Ascending aorta (tissue), 2 donors: ENCODE measurements around the gene GNPTG. TPM values are rescaled to one million over a fixed set of nuclear protein-coding genes. Genes with fewer than 3 reads are reported as not detected.

ENCODE experiments used
- DNase-seq, 2 donors: peaks; one replicate each; pipeline ENCODE4 v3.0.0-alpha.2; 2019; ENCODE audit warnings: low spot score in 2 of 2
- H3K27ac ChIP-seq, 2 donors: fragments of 200-600 bp; sonication (generic); one replicate each; pipeline ENCODE4 v1.5.1; 2016 to 2017; ENCODE audit warnings: mild to moderate bottlenecking in 1 of 2
- H3K27me3 ChIP-seq: fragments of 200-600 bp; sonication (generic); one replicate; pipeline ENCODE4 v1.5.1; 2017
- H3K36me3 ChIP-seq, 2 donors: fragments of 200-600 bp; sonication (generic); one replicate each; pipeline ENCODE4 v1.5.1; 2016
- H3K4me1 ChIP-seq, 2 donors: fragments of 200-600 bp; sonication (generic); one replicate each; pipeline ENCODE4 v1.5.1; 2016 to 2017; ENCODE audit warnings: mild to moderate bottlenecking in 1 of 2
- H3K4me3 ChIP-seq, 2 donors: fragments of 200-600 bp; sonication (generic); one replicate each; pipeline ENCODE4 v1.5.1; 2016 to 2017; ENCODE audit warnings: mild to moderate bottlenecking in 1 of 2
- H3K9me3 ChIP-seq, 2 donors: fragments of 200-600 bp; sonication (generic); one replicate each; pipeline ENCODE4 v1.5.1; 2016
- CTCF ChIP-seq, 3 experiments: fragments of 200-600 bp in 2 of 3; fragments of 450-650 bp in 1 of 3; sonication (generic) in 2 of 3; IDR thresholded peaks; one replicate each; pipeline ENCODE4 v1.5.1; 2016 to 2019; ENCODE audit warnings: antibody characterized with exemption in 3 of 3, mild to moderate bottlenecking in 1 of 3, moderate library complexity in 1 of 3
- intact Hi-C: fragments of 100-400 bp; cut with DNase I; formaldehyde crosslinking; loops from one replicate; pipeline ENCODE4 v1.15.1; 2023
- total RNA-seq: library from RNA; depleted of rRNA; stranded (reverse); fragments of >200 nt; gene quantifications from one replicate; pipeline ENCODE4 v1.1.0, GENCODE V29; 2016

The GNPTG gene
- total RNA-seq, 1 donor from 2014 or later, result 86.6 TPM

DNA sequence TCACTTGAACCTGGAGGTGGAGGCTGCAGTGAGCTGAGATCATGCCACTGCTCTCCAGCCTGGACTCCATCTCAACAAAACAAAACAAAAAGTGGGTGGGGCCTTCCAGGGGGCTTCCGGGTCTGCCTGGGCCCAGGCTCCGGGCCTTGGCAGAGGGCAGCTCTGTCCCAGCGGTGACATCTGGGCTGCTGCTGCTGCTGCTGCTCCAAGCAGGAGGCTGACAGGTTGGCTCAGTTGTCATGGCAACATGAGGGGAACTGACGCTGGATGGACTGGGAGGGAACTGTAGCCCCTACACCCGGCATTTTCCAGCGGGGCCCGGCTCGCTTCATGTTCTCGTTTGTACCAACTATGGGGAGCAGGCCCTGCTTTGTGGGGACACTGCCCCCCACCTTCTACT lies 14.2 kb upstream of the GNPTG start:
- Histone ChIP-seq H3K4me3 (no peak overlapping the region), H3K36me3 (no peaks in the 10 kb centered on the region), H3K9me3 (no peaks in the 10 kb centered on the region), H3K27ac (no peak overlapping the region), H3K27me3 (peaks cover 21% of the 10 kb centered on the region), H3K4me1 (peaks cover 3 to 10% of the 10 kb centered on the region in 2 donors)
- intact Hi-C loops, result no loop called here
- no peak for TF ChIP-seq CTCF (IDR thresholded peaks at IDR 0.05)
- DNase-seq, result no peak

DNA sequence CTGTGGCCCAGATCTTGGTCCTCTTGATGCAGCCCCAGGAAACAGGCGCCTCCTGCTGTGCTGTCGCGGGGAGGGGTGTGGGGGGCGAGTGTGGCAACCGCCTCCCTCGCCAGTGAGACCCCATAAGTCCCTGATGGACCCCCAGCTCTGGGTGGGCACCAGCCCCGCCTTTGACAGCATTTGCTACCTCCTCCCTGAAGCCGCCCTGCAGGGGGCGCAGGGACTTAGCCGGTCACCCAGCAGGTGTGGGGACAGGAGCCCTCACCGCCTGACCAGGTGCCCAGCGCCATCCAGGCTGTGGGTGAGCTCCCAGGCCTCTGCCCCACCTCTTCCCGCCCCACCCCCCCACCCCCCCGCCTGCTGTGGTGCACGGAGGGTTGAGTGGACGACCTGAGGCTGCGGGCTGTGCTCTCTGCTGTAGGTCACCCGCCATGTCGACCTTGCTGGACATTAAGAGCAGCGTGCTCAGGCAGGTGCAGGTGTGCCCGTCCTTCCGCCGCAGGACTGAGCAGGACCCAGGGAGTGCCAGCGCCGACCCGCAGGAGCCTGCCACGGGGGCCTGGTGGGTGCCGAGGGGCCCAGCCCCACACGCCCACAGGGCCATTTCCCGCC lies 13.5 kb upstream of the GNPTG start:
- intact Hi-C loops, result no loop called here
- peaks cover 3 to 14% of the 10 kb centered on the region in 2 donors for H3K4me1 ChIP-seq
- H3K9me3 ChIP-seq, result no peaks in the 10 kb centered on the region
- no peak overlapping the region for H3K27ac ChIP-seq
- no peak overlapping the region for H3K4me3 ChIP-seq
- DNase-seq, result no peak
- H3K36me3 ChIP-seq, result no peaks in the 10 kb centered on the region
- H3K27me3 ChIP-seq, result peaks cover 19% of the 10 kb centered on the region
- no peak for TF ChIP-seq CTCF (IDR thresholded peaks at IDR 0.05)

GRCh38 chr16:1338855-1339675 lies 12.7 kb upstream of the GNPTG start:
- intact Hi-C loops, result no loop called here
- H3K36me3 ChIP-seq, result no peaks in the 10 kb centered on the region
- peaks cover 11% of the 10 kb centered on the region for H3K27me3 ChIP-seq
- H3K4me3 ChIP-seq, result no peak overlapping the region
- H3K4me1 ChIP-seq, result peaks cover 0 to 10% of the 10 kb centered on the region in 2 donors
- DNase-seq, result no peak
- TF ChIP-seq CTCF (IDR thresholded peaks at IDR 0.05), result no peak
- H3K27ac ChIP-seq, result no peak overlapping the region
- H3K9me3 ChIP-seq, result no peaks in the 10 kb centered on the region

- intact Hi-C loops, result no loop called here
- TF ChIP-seq CTCF (IDR thresholded peaks at IDR 0.05), result no peak
- no peak for DNase-seq
- peaks cover 0 to 8% of the 10 kb centered on the region in 2 donors for H3K4me1 ChIP-seq
- no peak overlapping the region for H3K4me3 ChIP-seq
- no peaks in the 10 kb centered on the region for H3K27me3 ChIP-seq
- H3K9me3 ChIP-seq, result no peaks in the 10 kb centered on the region
- no peak overlapping the region for H3K27ac ChIP-seq
- no peaks in the 10 kb centered on the region for H3K36me3 ChIP-seq
Measured at GRCh38 chr16:1340730-1341494, 10.8 kb upstream of the GNPTG start.

GRCh38 chr16:1341495-1342420 lies 10.0 kb upstream of the GNPTG start:
- DNase-seq, result no peak
- Histone ChIP-seq H3K4me3 (no peak overlapping the region), H3K4me1 (peaks cover 0 to 8% of the 10 kb centered on the region in 2 donors), H3K27ac (no peak overlapping the region), H3K27me3 (no peaks in the 10 kb centered on the region), H3K9me3 (no peaks in the 10 kb centered on the region), H3K36me3 (no peaks in the 10 kb centered on the region)
- TF ChIP-seq CTCF (IDR thresholded peaks at IDR 0.05), result no peak
- intact Hi-C loops, result no loop called here
